Measurements from ENCODE around the gene MAST3. TPM values are rescaled to one million over a fixed set of nuclear protein-coding genes. Genes with fewer than 3 reads are reported as not detected.

The MAST3 gene
- total and polyA plus RNA-seq, 2 of the 13 experiments (the other 11 are each of a cell fraction or from before 2014, with no cell fraction given): 4.1 to 4.6 TPM

DNA sequence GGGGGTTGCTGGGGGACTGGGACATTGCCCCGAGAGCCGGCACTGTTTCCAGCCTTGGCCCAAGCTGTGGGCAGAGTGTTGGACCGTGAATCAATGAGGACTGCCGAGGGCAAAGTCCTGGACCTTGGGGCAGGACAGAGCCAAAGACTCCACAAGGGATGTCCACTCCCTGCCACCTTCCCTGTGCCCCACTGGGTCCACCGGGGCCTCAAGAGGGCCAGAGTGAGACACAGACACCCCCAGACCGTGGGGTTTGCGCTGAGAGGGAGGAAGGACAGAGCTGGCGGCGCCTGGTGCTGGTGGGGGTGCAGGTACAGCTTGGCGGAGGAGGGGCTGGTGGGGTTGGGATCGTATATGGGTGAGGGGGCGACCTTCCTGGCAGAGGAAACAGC is 11.8 kb downstream of the MAST3 start (continued):
- TF ChIP-seq, protein P1, sequence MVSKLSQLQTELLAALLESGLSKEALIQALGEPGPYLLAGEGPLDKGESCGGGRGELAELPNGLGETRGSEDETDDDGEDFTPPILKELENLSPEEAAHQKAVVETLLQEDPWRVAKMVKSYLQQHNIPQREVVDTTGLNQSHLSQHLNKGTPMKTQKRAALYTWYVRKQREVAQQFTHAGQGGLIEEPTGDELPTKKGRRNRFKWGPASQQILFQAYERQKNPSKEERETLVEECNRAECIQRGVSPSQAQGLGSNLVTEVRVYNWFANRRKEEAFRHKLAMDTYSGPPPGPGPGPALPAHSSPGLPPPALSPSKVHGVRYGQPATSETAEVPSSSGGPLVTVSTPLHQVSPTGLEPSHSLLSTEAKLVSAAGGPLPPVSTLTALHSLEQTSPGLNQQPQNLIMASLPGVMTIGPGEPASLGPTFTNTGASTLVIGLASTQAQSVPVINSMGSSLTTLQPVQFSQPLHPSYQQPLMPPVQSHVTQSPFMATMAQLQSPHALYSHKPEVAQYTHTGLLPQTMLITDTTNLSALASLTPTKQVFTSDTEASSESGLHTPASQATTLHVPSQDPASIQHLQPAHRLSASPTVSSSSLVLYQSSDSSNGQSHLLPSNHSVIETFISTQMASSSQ (IDR thresholded peaks at IDR 0.05; ENCODE audit: low read depth): no peak
- TF ChIP-seq, protein P1 (CRISPR knock-in tag; IDR thresholded peaks at IDR 0.05; ENCODE audit: borderline replicate concordance): no peak
- no peak for TF ChIP-seq SPEN (CRISPR knock-in tag; IDR thresholded peaks at IDR 0.05; ENCODE audit: low read depth)
- no peak; the same call in 1 of the 2 replicates for TF ChIP-seq ZFY (CRISPR knock-in tag; IDR thresholded peaks at IDR 0.05)
- TF ChIP-seq TIGD3 (CRISPR knock-in tag; IDR thresholded peaks at IDR 0.05; ENCODE audit: borderline replicate concordance): peak; percentile 53; the same call in 1 of the 2 replicates
- no peak for TF ChIP-seq CHD2 (IDR thresholded peaks at IDR 0.05; ENCODE audit: low read depth, low read length)
- TF ChIP-seq ZBTB25 (CRISPR knock-in tag; IDR thresholded peaks at IDR 0.05): no peak
- 0 out of 2 replicates have a peak, but pooled peaks have one; percentile 21 for TF ChIP-seq DPF2 (CRISPR knock-in tag; IDR thresholded peaks at IDR 0.05; ENCODE audit: borderline replicate concordance, low read depth)
- TF ChIP-seq GATAD1 (CRISPR knock-in tag; IDR thresholded peaks at IDR 0.05): 0 out of 2 replicates have a peak, but pooled peaks have one; percentile 32
- TF ChIP-seq HIC2 (CRISPR knock-in tag; IDR thresholded peaks at IDR 0.05; ENCODE audit: low read depth): peak; percentile 89
- TF ChIP-seq POGZ (CRISPR knock-in tag; IDR thresholded peaks at IDR 0.05): peak; percentile 32; the same call in 1 of the 2 replicates
- TF ChIP-seq KLF15 (CRISPR knock-in tag; IDR thresholded peaks at IDR 0.05; ENCODE audit: borderline replicate concordance): no peak
- peak; percentile 33; the same call in 1 of the 2 replicates for TF ChIP-seq BRD4 (CRISPR knock-in tag; IDR thresholded peaks at IDR 0.05)
- TF ChIP-seq ZNF224 (CRISPR knock-in tag; IDR thresholded peaks at IDR 0.05): no peak
- TF ChIP-seq GABPA (IDR thresholded peaks at IDR 0.05; ENCODE audit: low read depth, low read length): no peak
- TF ChIP-seq GABPA (CRISPR knock-in tag; IDR thresholded peaks at IDR 0.05; ENCODE audit: low read depth): 0 out of 2 replicates have a peak, but pooled peaks have one; percentile 5
- TF ChIP-seq JUND (CRISPR knock-in tag; IDR thresholded peaks at IDR 0.05): no peak
- TF ChIP-seq SATB2 (CRISPR knock-in tag; IDR thresholded peaks at IDR 0.05): no peak
- TF ChIP-seq RAD51 (IDR thresholded peaks at IDR 0.05; ENCODE audit: borderline replicate concordance): no peak
- no peak for TF ChIP-seq ZNF446 (CRISPR knock-in tag; IDR thresholded peaks at IDR 0.05)
- TF ChIP-seq ZNF776 (CRISPR knock-in tag; IDR thresholded peaks at IDR 0.05): no peak
- peak; percentile 13; the same call in 1 of the 3 replicates for TF ChIP-seq MXI1 (IDR thresholded peaks at IDR 0.05; ENCODE audit: borderline replicate concordance, low read depth, low read length)
- no peak for TF ChIP-seq ZNF207 (IDR thresholded peaks at IDR 0.05; ENCODE audit: borderline replicate concordance)

All from HepG2 (cell line).